Osteoblast (primary cell): ENCODE measurements around the gene OR5H15. TPM values are rescaled to one million over a fixed set of nuclear protein-coding genes. Genes with fewer than 3 reads are reported as not detected.

Experiments used
- DNase-seq: peaks from one replicate; pipeline ENCODE4 v3.0.0; 2011; ENCODE audit warnings: low spot score, mixed read lengths; ENCODE audit not compliant: insufficient read length; ENCODE audit errors: missing footprints
- H2AFZ ChIP-seq: 2 replicates; pipeline ENCODE4 v1.6.0; 2011; ENCODE audit warnings: mild to moderate bottlenecking, low read length
- H3K27ac ChIP-seq: 2 replicates; pipeline ENCODE4 v1.5.1; 2011; ENCODE audit warnings: mild to moderate bottlenecking, low read depth, low read length, moderate library complexity
- H3K27me3 ChIP-seq: 2 replicates; pipeline ENCODE4 v1.6.0; 2012; ENCODE audit warnings: mild to moderate bottlenecking, control low read depth, inconsistent platforms, low read length, moderate library complexity; ENCODE audit not compliant: insufficient read depth
- H3K36me3 ChIP-seq: 2 replicates; pipeline ENCODE4 v1.5.1; 2011; ENCODE audit warnings: mild to moderate bottlenecking, low read length, control low read depth, moderate library complexity; ENCODE audit not compliant: insufficient read depth
- H3K4me1 ChIP-seq: 2 replicates; pipeline ENCODE4 v1.5.1; 2011; ENCODE audit warnings: mild to moderate bottlenecking, low read length, control low read depth, moderate library complexity; ENCODE audit not compliant: insufficient read depth
- H3K4me2 ChIP-seq: 2 replicates; pipeline ENCODE4 v1.6.0; 2011; ENCODE audit warnings: mild to moderate bottlenecking, low read length; ENCODE audit not compliant: insufficient read depth
- H3K4me3 ChIP-seq: fragments of 200-600 bp; sonication (generic); 3 replicates; pipeline ENCODE4 v1.5.1; 2012; ENCODE audit warnings: mild to moderate bottlenecking, low read length, inconsistent platforms; ENCODE audit not compliant: insufficient read depth
- H3K79me2 ChIP-seq: 2 replicates; pipeline ENCODE4 v1.6.0; 2012; ENCODE audit warnings: mild to moderate bottlenecking, low read length, control low read depth, inconsistent platforms; ENCODE audit not compliant: insufficient read depth
- H3K9me3 ChIP-seq: 2 replicates; pipeline ENCODE4 v1.5.1; 2011; ENCODE audit warnings: low read depth, low read length, control low read depth
- H4K20me1 ChIP-seq: 2 replicates; pipeline ENCODE4 v1.6.0; 2012; ENCODE audit warnings: mild to moderate bottlenecking, low read length, control low read depth; ENCODE audit not compliant: insufficient read depth
- CTCF ChIP-seq: IDR thresholded peaks from 2 replicates; pipeline ENCODE4 v1.5.1; 2011; ENCODE audit warnings: mild to moderate bottlenecking, low read depth, low read length, moderate library complexity; ENCODE audit errors: extremely low read depth
- total RNA-seq: library from RNA; depleted of rRNA; stranded (reverse); fragments of >200 nt; gene quantifications from 2 replicates; pipeline ENCODE4 v1.2.3, GENCODE V29; 2012

Gene OR5H15
- total RNA-seq, 1 donor, result not detected

GRCh38 chr3:98209244-98209643 is 42.7 kb downstream of the OR5H15 start:
- Histone ChIP-seq H4K20me1 (no peaks in the 10 kb centered on the region), H3K27me3 (no peaks in the 10 kb centered on the region), H2AFZ (no peak overlapping the region), H3K36me3 (no peaks in the 10 kb centered on the region), H3K4me1 (no peaks in the 10 kb centered on the region), H3K9me3 (no peaks in the 10 kb centered on the region), H3K4me3 (no peak overlapping the region), H3K27ac (no peak overlapping the region), H3K4me2 (no peak overlapping the region), H3K79me2 (no peaks in the 10 kb centered on the region)
- no peak for DNase-seq
- TF ChIP-seq CTCF, result no peak

GRCh38 chr3:98213276-98213675 is 46.8 kb downstream of the OR5H15 start:
- no peaks in the 10 kb centered on the region for H3K4me1 ChIP-seq
- H3K36me3 ChIP-seq, result no peaks in the 10 kb centered on the region
- H3K27me3 ChIP-seq, result no peaks in the 10 kb centered on the region
- DNase-seq, result no peak
- no peak overlapping the region for H3K27ac ChIP-seq
- TF ChIP-seq CTCF, result no peak
- no peak overlapping the region for H2AFZ ChIP-seq
- H3K4me2 ChIP-seq, result no peak overlapping the region
- no peaks in the 10 kb centered on the region for H4K20me1 ChIP-seq
- H3K9me3 ChIP-seq, result no peaks in the 10 kb centered on the region
- no peak overlapping the region for H3K4me3 ChIP-seq
- no peaks in the 10 kb centered on the region for H3K79me2 ChIP-seq

- no peak for TF ChIP-seq CTCF
- H3K4me1 ChIP-seq, result no peaks in the 10 kb centered on the region
- H3K27ac ChIP-seq, result no peak overlapping the region
- no peaks in the 10 kb centered on the region for H4K20me1 ChIP-seq
- no peaks in the 10 kb centered on the region for H3K9me3 ChIP-seq
- no peaks in the 10 kb centered on the region for H3K79me2 ChIP-seq
- DNase-seq, result no peak
- no peak overlapping the region for H3K4me2 ChIP-seq
- H3K27me3 ChIP-seq, result no peaks in the 10 kb centered on the region
- no peak overlapping the region for H2AFZ ChIP-seq
- no peaks in the 10 kb centered on the region for H3K36me3 ChIP-seq
- H3K4me3 ChIP-seq, result no peak overlapping the region
These were observed 48.6 kb downstream of the OR5H15 start for GRCh38 chr3:98215051-98215450.

Other genes starting within 250 kb of the OR5H15 start
- 27.1 and 28.0 TPM in 2 replicates for gene RIOX2, start 194.3 kb upstream of the OR5H15 start, total RNA-seq
- gene GABRR3, start 131.4 kb upstream of the OR5H15 start, total RNA-seq, result not detected in 2 replicates
- not detected in 2 replicates for gene OR5AC2, start 79.5 kb upstream of the OR5H15 start, total RNA-seq
- gene OR5H1, start 36.0 kb upstream of the OR5H15 start, total RNA-seq, result not detected in 2 replicates
- gene OR5H14, start 19.2 kb upstream of the OR5H15 start, total RNA-seq, result not detected in 2 replicates
- gene OR5H6, start 97.5 kb downstream of the OR5H15 start, total RNA-seq, result not detected in 2 replicates
- gene OR5H2, start 115.8 kb downstream of the OR5H15 start, total RNA-seq, result not detected in 2 replicates
- not detected in 2 replicates for gene OR5K4, start 187.2 kb downstream of the OR5H15 start, total RNA-seq
- not detected in 2 replicates for gene OR5K3, start 224.0 kb downstream of the OR5H15 start, total RNA-seq